GM11168 (cell line): Measurements from ENCODE around the gene BOK.
"Not testable (repeated sequence)": the region's sequence is repeated elsewhere in the genome, so short reads cannot be mapped to it uniquely, and the experiment has no call there.

Source experiments
- in situ Hi-C: fragments of 300-500 bp; cut with MboI; formaldehyde crosslinking; loops from one replicate; pipeline ENCODE4 v1.12.0; 2022; ENCODE audit warnings: low sequenced_read_pairs; ENCODE audit not compliant: unreplicated experiment

Gene BOK, protein sequence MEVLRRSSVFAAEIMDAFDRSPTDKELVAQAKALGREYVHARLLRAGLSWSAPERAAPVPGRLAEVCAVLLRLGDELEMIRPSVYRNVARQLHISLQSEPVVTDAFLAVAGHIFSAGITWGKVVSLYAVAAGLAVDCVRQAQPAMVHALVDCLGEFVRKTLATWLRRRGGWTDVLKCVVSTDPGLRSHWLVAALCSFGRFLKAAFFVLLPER

DNA sequence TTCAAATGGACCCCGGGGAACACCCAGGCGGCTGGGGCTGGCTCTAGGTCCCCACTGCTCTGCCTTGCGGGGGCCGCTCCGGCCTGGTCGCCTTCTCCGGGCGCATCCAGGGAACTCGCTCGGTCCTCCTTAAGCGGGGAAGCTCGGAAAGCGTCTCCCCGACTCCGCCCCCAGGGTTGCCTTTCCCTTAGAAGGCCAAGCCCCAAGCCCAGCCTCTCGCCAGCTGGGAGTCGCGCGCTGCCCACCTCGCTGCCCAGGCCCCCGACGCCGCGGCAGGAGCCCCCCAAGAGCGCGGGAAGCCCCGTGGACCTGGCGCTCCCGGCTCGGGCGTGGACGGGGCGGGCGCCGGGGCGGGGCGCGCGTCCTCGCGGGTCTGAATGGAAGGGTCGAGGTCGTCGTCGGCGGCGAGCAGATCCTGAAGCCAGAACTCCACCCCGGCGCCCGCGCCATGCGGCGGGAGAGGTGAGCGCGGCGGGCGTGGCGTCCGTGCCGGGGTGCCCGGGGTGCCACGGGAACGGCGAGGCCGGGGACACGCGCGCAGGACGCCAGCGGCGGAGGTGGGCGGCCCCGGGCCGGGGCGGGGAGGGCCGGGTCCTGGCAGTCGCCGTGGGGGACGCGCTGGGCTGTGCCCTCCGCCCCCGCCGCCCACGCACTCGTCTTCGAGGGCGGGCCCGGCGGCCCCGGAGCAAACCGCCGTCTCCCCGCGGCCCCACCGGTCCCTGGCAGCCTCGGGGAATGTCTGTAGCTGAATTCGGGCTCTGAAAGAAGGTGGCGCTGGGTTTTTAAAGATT, at the start of gene BOK:
Gene BOK (plus strand): TSS at position 214 of the 791 bp plus-strand sequence. CDS start 739 bp downstream, outside the sequence.
- in situ Hi-C loops: no loop called here

DNA sequence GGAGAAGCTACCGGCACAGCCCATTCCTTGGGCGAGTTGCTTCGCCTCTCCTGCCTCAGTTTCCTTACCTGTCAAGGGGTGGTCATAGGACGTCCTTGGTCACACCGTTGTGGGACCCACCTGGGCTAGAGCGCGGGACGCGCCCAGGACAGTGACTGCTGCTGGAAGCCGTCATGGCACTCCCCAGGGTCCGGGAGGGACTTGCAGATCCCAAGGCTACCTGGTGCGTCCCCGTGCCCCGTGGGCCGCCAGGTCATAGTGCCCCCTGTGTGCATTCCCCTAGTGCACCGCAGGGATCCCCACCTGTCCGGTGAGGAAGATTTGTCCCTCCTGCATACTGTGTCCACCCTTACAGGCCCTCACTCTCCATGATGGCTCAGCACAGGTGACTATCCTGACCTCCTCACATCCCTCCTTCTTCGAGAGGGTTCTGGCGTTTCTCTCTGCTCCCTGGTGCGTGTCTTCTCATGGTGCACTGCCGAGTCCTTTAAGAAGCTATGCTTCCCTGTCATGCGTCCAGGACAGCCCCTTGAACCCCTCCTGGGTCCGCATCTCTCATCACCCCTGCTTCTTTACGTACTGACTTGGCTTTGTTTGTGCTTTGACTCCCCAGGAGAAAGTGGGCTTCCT, 49.3 kb upstream of the BOK start:
- in situ Hi-C loops: no loop called here

DNA sequence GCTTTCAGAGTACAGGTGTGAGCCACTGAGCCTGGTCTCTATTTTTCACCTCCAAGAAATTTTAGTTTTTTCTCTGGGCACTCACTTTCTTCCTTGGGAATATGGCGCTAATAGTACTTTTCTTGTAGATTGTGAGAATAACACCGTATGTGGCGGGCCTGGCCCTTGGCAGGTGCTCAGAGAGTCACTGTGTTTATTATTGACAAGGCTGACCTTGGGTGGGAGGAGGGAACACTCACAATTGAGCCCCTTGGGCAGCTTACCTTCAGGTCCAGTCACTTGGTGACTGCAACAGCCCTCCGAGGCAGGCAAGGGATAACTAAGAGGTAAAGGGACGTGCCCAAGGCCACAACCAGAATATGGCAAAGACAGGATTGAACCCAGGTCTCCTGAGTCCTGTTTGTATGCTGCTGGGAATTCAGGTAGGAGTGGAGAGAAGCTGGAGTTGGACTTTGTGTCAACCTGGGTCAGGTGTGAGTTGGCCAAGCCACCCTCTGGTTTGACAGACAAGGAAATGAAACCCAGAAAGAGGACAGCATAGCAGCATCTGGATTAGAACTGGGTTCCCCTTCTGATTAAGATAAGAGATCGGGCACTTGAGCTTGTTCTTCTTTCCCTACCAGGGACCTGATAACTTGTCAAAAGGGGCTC, 47.3 kb upstream of the BOK start:
- in situ Hi-C loops: no loop called here

DNA sequence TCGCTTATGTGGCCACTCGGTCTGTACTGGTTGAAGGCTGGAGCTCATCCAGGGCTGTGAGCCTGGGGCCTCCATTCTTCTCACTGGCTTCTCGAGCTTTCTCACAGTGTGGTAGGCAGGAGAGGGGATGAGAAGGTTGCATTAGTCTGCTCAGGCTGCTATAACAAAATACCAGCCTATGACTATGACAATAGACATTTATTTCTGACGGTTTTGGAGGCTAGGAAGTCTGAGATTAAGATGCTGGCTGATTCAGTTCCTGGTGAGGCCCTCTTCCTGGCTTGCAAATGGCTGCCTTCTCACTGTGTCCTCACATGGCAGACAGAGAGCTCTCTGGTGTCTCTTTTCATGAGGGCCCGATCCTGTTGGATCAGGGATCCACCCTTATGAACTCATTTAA, 44.0 kb upstream of the BOK start:
- in situ Hi-C loops: no loop called here

DNA sequence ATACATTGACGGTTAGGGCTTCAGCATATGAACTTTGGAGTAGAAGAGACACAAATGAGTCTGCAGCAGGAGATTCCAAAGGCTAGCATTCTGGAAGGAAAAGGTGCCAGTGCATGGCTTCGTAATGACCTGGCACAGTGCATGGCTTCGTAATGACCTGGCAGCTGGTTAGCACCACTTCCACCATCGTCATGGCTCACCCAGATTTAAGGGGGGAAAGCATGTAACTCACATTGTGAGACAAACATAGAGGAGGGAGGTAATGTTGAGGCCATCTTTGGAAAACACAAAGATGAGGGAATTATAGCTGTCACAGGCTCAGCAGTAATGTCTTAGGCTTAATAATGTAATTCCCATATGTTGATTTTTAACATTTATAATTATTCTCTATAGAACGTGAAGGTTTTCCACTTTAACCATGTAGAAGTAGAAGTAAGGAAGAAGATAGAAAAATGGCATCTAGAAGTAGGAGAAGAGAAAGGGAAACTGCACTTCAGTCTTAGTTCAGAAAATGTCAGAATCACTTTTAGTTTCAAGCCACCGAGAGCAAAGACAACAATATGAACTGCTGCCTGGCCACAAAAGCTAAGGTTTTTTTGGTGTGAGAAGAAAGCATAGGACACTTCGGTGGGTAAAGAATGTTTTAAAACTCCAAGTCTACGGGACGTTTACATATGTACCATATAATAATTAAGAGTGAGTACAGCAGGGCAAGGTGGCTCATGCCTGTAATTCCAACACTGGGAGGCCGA, 43.4 kb upstream of the BOK start:
- in situ Hi-C loops: no loop called here

DNA sequence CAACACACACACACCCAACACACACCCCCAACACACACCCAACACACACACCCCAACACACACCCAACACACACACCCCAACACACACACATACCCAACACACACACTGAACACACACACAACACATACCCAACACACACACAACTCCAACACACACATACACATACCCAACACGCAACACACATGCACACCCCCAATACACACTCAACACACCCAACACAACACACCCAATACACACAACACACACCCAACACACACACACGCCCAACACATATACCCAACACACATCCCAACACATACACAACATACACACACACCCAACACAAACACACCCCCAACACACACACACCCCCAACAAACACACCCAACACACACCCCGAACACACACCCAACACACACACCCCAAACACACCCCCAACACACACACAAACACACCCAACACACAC, 42.0 kb upstream of the BOK start:
- in situ Hi-C loops: no loop called here

DNA sequence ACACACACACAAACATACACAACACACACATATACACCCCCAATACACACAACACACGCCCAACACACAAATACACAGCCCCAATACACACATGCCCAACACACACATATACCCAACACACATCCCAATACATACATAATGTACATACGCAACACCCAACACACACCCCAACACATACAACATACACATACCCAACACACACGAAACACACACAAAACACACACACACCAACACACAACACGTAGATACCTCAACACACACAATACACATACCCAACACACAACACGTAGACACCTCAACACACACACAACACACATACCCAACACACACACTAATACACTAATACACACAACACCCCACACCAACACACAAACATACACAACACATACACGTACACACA, 41.2 kb upstream of the BOK start:
- in situ Hi-C loops: no loop called here

DNA sequence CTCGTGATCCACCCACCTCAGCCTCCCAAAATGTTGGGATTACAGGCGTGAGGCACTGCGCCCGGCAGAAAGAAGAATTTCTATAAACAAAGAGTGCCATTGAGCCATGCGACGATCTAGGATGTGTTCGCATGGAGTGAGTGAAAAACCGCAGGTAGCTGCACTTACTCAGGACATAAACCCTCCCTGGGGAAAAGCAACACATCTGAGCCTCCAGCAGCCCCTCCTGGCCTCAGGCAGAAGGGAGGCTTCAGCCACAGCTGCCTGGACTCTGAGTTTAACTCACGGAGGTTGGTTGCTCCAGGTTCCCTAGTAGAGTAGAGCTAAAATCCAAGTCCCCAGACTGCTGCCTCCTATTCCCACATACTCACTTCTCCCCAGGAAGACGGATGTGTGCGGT, 38.9 kb upstream of the BOK start:
- in situ Hi-C loops: no loop called here

DNA sequence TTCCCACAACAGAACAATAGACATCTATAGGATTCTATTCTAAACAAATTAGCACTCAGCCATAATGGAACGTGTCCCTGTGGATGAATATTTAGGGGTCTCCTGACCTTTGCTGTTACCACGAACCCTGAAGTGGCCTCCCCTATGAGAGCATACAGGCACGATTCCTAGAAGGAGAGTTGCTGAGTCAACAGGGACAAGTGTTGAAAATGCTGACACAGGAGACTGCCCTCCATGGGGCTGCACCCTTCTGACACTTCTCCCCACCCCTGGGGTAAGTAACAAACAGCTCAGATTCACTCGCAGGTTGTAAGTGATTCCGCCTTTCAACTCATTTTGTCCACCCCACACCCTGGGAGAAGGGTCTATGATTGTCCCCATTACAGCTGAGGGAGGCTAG, 36.1 kb upstream of the BOK start:
- in situ Hi-C loops: no loop called here

DNA sequence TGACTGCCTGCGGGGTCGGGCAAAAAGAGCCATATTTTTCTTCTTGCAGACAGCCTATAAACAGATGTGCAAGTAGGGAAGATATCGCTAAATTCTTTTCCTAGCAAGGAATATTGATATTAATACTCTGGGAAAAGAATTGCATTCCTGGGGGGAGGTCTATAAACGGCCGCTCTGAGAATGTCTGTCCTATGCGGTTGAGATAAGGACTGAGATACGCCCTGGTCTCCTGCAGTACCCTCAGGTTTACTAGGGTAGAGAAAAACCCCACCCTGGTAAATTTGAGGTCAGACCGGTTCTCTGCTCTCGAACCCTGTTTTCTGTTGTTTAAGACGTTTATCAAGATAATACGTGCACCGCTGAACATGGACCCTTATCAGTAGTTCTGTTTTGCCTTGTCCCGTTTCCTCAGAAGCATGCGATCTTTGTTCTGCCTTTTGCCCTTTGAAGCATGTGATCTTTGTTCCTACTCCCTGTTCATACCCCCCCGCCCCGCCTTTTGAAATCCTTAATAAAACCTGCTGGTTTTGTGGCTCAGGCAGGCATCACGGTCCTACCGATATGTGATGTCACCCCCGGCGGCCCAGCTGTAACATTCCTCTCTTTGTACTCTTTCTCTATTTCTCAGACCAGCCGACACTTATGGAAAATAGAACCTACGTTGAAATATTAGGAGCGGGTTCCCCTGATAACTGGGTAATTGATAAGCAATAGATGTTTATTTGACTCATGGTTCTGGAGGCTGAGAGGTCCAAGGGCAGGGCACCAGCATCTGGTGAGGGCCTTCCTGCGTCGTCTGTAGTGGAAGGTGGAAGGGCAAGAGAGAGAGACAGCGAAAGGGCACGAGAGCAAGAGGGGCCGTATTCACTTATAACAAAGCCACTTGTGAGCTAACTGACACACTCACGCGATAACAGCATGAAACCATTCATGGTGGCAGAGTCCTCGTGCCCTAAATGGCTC, 32.4 kb upstream of the BOK start:
- in situ Hi-C loops: not testable (repeated sequence)

DNA sequence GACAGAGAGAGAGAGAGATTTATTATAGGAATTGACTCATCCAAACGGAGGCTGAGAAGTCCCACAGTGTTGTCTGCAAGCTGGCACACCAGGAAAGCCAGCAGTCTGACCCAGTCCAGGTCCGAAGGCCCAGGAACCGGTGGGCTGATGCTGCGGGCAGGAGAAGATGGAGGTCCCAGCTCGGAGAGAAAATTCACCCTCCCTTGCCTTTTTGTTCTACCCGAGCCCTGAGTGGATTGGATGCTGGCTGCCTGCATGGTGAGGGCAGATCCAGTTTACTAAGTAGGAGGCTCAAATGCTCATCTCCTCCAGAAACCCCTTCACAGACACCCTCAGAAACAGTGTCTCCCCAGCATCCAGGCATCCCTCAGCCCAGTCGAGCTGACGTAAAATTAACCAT, 28.0 kb upstream of the BOK start:
- in situ Hi-C loops: no loop called here

DNA sequence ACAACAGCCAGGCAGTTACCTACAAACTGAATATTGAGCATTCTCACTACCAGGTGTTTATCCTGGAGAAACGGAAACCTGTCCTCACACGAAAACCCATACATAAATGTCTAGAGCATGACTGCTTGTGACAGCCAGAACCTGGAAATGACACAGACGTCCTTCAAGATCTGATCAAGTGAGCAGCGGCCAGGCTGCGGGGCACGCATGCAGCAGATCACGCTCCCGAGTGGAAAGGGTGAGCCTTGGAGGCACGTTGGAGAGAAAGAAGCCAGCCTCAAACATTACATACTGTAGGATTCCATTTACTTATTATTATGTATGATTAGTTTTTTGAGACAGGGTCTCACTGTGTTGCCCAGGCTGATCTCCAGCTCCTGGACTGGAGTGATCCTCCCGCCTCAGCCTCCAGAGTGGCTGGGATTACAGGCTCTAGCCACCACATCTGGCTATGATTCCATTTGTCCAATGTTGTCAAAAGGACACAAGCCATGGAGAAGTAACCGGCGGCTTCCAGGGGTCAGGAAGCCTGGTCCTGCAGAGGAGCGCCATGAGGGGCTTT, 27.3 kb upstream of the BOK start:
- in situ Hi-C loops: no loop called here

DNA sequence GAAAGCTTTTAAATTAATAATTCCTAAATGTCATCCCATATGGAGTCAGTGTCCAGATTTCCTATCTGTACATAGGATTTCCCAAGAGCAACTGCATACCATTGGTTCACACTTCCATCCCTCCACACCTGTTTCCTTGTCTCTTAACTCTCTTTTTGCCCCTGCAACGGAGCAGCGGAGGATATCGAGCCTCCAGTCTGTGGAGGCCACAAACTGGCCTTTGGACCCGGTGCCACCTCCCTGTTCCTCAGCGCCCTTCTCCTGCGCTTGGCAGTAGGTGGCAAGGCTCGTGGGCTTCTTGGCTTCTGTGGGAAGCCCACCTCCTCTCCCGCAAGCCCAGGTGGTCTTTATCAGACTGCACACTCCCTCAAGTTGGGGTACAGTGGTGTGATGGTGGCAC, 26.4 kb upstream of the BOK start:
- in situ Hi-C loops: no loop called here

DNA sequence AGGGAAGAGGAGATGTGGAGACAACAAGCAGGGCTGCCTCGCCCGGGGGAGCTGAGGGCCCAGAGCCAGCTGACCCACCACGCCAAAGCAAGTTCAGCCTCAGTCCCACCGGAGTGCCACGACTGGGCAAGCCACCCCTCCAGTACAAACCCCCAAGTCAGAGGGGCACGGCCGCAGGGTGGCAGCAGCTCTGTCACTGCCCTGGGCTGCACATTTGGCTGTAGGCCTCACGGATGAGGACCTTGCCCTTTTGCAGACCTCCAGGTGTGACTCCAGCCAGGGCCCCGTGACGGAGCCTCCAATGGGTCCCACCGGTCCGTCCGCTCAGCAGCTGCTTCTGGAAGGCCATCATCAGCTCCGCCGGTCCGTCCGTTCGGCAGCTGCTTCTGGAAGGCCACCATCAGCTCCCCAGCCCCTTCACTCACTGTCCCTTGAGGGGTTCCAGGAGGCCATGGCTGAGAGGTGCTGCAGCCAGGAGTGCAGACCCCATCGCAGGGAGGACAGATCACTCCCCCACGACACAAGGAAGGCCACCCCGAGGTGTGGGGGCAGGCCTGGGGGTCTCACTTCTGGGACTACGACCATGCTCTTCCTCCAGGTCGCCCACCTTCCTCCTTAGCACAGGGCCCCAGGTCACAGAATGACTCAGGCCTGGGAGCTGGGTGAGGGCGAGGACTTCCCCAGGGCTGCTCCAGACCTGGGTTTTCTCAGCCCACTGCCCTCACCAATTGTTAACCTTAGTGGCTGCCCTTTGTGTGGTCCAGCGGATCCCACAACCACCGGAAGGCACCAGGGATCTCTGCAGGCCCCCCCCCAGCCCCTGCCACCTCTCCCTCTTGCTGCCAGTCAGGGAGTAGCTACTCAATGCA, 25.6 kb upstream of the BOK start:
- in situ Hi-C loops: no loop called here

DNA sequence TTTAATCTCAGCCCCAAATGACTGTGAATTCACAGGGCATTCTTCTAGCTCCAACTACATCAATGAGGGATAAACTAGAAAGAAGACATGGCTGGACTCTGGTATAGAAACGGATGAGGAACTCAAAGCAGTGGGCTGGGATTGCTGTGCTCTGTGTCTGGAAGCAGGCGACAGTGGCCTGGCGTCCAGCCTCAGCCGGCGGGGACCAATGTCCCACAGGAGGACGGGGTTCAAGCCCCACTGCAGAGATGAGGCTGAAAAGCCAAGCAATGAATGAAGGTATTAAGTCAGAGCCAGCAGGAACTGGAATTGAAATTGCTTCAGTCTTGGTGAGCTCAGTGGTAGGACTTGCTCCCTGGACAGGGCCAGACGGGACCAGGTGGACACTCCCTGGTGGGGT, 24.3 kb upstream of the BOK start:
- in situ Hi-C loops: no loop called here

DNA sequence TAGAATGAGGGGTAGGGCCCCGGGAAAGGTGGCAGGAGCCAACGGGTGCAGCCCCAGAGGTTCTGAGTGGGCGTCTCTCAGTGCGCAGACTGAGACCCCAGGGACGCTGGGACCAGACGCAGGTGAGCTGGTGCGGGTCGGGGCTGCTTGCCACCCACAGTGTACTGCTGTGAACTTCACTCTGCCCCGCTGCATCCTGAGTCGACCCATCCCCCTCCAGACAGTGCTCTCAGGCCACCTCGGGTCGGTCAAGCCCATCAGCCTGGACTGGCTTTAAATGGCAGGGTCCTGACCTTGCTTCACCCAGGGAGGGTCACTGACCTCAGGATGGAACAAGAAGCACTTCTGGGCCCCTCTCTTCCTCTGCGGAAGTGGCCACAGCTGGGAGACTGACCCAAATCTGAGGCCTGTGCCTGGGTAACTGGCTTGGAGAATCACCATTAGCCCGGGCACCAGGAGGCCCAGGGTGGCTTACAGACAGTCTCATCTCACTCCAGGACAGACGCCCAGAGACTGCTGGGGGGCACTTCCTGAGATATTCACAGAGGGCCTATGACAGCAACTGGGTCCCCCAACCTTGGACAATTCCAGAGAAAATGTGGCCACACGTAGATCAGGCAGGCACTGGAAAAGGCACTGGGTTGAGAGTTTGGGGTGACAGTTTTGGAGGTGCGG, 23.7 kb upstream of the BOK start:
- in situ Hi-C loops: no loop called here

DNA sequence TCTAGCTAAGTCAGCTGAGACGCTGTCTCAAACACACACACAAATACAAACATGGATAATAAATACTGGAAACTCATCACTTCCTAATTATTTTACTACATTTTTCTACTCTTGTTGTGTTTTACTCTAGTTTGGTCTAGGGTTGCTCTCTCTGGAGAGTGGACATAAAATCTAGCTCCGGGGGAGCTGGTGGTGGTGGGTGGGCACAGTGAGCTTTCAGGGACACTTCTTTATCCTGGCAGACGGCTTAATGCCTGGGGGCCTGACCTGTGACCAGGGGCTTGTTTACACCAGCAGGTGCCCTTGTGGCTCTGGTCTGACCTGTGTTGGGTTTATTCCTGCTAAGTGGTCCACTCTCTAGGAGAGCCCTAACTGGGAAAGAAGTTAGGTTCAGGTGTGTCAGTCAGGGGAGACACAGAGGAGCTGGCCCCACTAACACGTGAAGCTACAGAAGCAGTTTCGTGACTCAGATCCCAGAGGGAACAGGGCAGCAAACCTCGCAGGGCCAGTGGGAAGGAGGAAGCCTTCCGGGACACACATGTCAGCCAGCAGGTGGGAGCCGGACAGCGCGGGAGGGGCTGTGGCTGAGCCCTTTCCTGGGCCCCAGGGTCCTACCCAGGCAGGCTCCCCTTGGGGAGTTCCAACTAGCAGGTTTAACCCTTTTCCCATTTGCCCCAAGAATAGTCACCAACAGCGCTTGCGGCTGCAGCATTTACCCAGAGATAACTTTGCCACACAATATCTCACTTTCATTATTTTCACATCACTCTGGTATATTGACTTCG, 22.5 kb upstream of the BOK start:
- in situ Hi-C loops: no loop called here
